NCI-H2227 treated with DMSO at 0.1 percent for 48 hours (cell line): ENCODE measurements around the gene FAM90A26.
"Not testable (repeated sequence)": the region's sequence is repeated elsewhere in the genome, so short reads cannot be mapped to it uniquely, and the experiment has no call there.

Experiments used
- DNase-seq: peaks from one replicate; lab custom pipeline; 2025; lab: John Stamatoyannopoulos, UW

The FAM90A26 gene

GRCh38 chr4:9160046-9160445 lies 10.2 kb upstream of the FAM90A26 start:
- not testable (repeated sequence) for DNase-seq

- DNase-seq, result not testable (repeated sequence)
Measured at GRCh38 chr4:9165990-9166389, 4.2 kb upstream of the FAM90A26 start.

- not testable (repeated sequence) for DNase-seq
Measured at GRCh38 chr4:9210357-9210756, 40.1 kb downstream of the FAM90A26 start, which contains the start of gene USP17L10. Gene USP17L10 (plus strand): TSS chr4:9210657. CDS start chr4:9210657, 0 bp downstream.

- DNase-seq, result not testable (repeated sequence)
Measured at GRCh38 chr4:9214701-9215100, 44.5 kb downstream of the FAM90A26 start.

- not testable (repeated sequence) for DNase-seq
Measured at GRCh38 chr4:9215105-9215504, 44.9 kb downstream of the FAM90A26 start, which contains the start of gene USP17L11. Gene USP17L11 (plus strand): TSS chr4:9215405. CDS start chr4:9215405, 0 bp downstream.

GRCh38 chr4:9219852-9220251 lies 49.6 kb downstream of the FAM90A26 start, which contains the start of gene USP17L12:
Gene USP17L12 (plus strand): TSS chr4:9220152. CDS start chr4:9220152, 0 bp downstream.
- not testable (repeated sequence) for DNase-seq

- DNase-seq, result not testable (repeated sequence)
Measured at GRCh38 chr4:9224596-9224995, 54.4 kb downstream of the FAM90A26 start, which contains the start of gene USP17L13. Gene USP17L13 (plus strand): TSS chr4:9224896. CDS start chr4:9224896, 0 bp downstream.
